H1 (cell line): Measurements from ENCODE around the gene KIAA1328. TPM values are rescaled to one million over a fixed set of nuclear protein-coding genes. Genes with fewer than 3 reads are reported as not detected.

Source experiments
- CTCF ChIA-PET: fragments of 300-600 bp; sonication (Branson Sonifier 250); formaldehyde crosslinking; loops from one replicate; lab custom pipeline; 2021; ENCODE audit not compliant: partially characterized antibody; lab: Charles Lee
- POLR2A ChIA-PET: fragments of 300-600 bp; sonication (Branson Sonifier 250); formaldehyde crosslinking; loops from one replicate; lab custom pipeline; 2021; ENCODE audit warnings: inconsistent platforms; ENCODE audit not compliant: partially characterized antibody; lab: Charles Lee
- DNase-seq, 2 experiments: peaks; one replicate each; pipeline versions ENCODE4 v3.0.0 to v3.0.0-alpha.2; 2010 to 2022; ENCODE audit warnings: low spot score in 2 of 2, low read depth in 1 of 2, mixed read lengths in 1 of 2
- FAIRE-seq: peaks from 2 replicates; lab custom pipeline; 2011; peaks lifted over from hg19 to GRCh38; lab: Jason Lieb, UNC
- H2AFZ ChIP-seq: 2 replicates; pipeline ENCODE4 v1.8.1; 2012; ENCODE audit warnings: low read length, inconsistent platforms
- H2AK5ac ChIP-seq: 2 replicates; pipeline ENCODE4 v1.6.1; 2013; ENCODE audit warnings: low read depth, low read length
- H2BK120ac ChIP-seq: replicated peaks from 2 replicates; pipeline ENCODE3; 2013; ENCODE audit warnings: low read depth, low read length, inconsistent platforms
- H2BK12ac ChIP-seq: 2 replicates; pipeline ENCODE4 v1.6.1; 2013; ENCODE audit warnings: low read depth, low read length
- H2BK15ac ChIP-seq: 2 replicates; pipeline ENCODE4 v1.6.1; 2013; ENCODE audit warnings: low read length
- H2BK20ac ChIP-seq: 2 replicates; pipeline ENCODE4 v1.6.1; 2013; ENCODE audit warnings: low read length
- H2BK5ac ChIP-seq: 2 replicates; pipeline ENCODE4 v1.6.1; 2013; ENCODE audit warnings: low read depth, low read length
- H3K14ac ChIP-seq: 2 replicates; pipeline ENCODE4 v1.6.1; 2013; ENCODE audit warnings: inconsistent platforms; ENCODE audit not compliant: insufficient read length
- H3K18ac ChIP-seq: 2 replicates; pipeline ENCODE4 v1.6.1; 2013; ENCODE audit warnings: low read length; ENCODE audit errors: extremely low read depth
- H3K23ac ChIP-seq: 2 replicates; pipeline ENCODE4 v1.6.1; 2013; ENCODE audit warnings: inconsistent platforms; ENCODE audit not compliant: insufficient read length
- H3K23me2 ChIP-seq: 2 replicates; pipeline ENCODE4 v1.6.1; 2013; ENCODE audit warnings: low read depth, low read length
- H3K27ac ChIP-seq: 2 replicates; pipeline ENCODE4 v1.6.1; 2011; ENCODE audit warnings: low read depth, low read length, inconsistent platforms
- H3K27me3 ChIP-seq, 4 experiments: replicated peaks in 1 of 4; 1 replicate in 1 of 4; 2 replicates in 3 of 4; pipeline versions ENCODE4 v1.6.1 to v1.8.1; 2011 to 2013; ENCODE audit warnings: low read length in 3 of 4, mild to moderate bottlenecking in 3 of 4, inconsistent platforms in 2 of 4, mixed read lengths in 2 of 4, moderate library complexity in 1 of 4; ENCODE audit not compliant: control insufficient read depth in 3 of 4, insufficient read depth in 3 of 4; ENCODE audit errors: extremely low read depth in 1 of 4
- H3K36me3 ChIP-seq, 4 experiments: 2 replicates each; pipeline versions ENCODE4 v1.6.1 to v1.8.1; 2011 to 2013; ENCODE audit warnings: mild to moderate bottlenecking in 4 of 4, low read length in 3 of 4, moderate library complexity in 2 of 4, control low read depth in 1 of 4, inconsistent platforms in 1 of 4; ENCODE audit not compliant: insufficient read depth in 4 of 4, control insufficient read depth in 2 of 4
- H3K4ac ChIP-seq: replicated peaks from 2 replicates; pipeline ENCODE3; 2013; ENCODE audit warnings: low read length, low read depth, mixed read lengths, inconsistent platforms; ENCODE audit not compliant: insufficient read length
- H3K4me1 ChIP-seq, 4 experiments: replicated peaks in 1 of 4; 1 replicate in 1 of 4; 2 replicates in 3 of 4; pipeline versions ENCODE4 v1.6.1 to v1.8.1; 2011 to 2013; ENCODE audit warnings: low read length in 3 of 4, inconsistent platforms in 2 of 4, mixed read lengths in 1 of 4; ENCODE audit not compliant: insufficient read depth in 4 of 4, control insufficient read depth in 3 of 4
- H3K4me2 ChIP-seq, 2 experiments: 2 replicates each; pipeline versions ENCODE4 v1.6.1 to v1.8.1; 2011 to 2013; ENCODE audit warnings: low read depth in 2 of 2, low read length in 2 of 2, control low read depth in 1 of 2, inconsistent platforms in 1 of 2, mild to moderate bottlenecking in 1 of 2; ENCODE audit not compliant: insufficient read depth in 1 of 2
- H3K4me3 ChIP-seq, 4 experiments: fragments of 200-600, 300-600 bp in 1 of 4; sonication (generic), shearing (Covaris generic), sonication (Bioruptor Twin) in 1 of 4; 2 replicates each; pipeline versions ENCODE4 v1.5.1 to v1.8.1; 2011 to 2016; ENCODE audit warnings: low read length in 4 of 4, low read depth in 3 of 4, control low read depth in 2 of 4, inconsistent platforms in 2 of 4, mild to moderate bottlenecking in 2 of 4, mixed read lengths in 1 of 4, moderate library complexity in 1 of 4; ENCODE audit not compliant: insufficient read depth in 2 of 4; ENCODE audit errors: extremely low read depth in 1 of 4
- H3K56ac ChIP-seq: replicated peaks from 2 replicates; pipeline ENCODE3; 2013; ENCODE audit warnings: low read depth, mild to moderate bottlenecking, mixed read lengths, low read length, inconsistent platforms; ENCODE audit not compliant: insufficient read length
- H3K79me1 ChIP-seq: 2 replicates; pipeline ENCODE4 v1.6.1; 2013; ENCODE audit warnings: low read depth, low read length, control low read depth
- H3K79me2 ChIP-seq, 2 experiments: 2 replicates each; pipeline versions ENCODE4 v1.6.1 to v1.8.1; 2012 to 2013; ENCODE audit warnings: low read length in 2 of 2, mild to moderate bottlenecking in 2 of 2, inconsistent platforms in 1 of 2; ENCODE audit not compliant: insufficient read depth in 2 of 2, control insufficient read depth in 1 of 2
- H3K9ac ChIP-seq, 4 experiments: replicated peaks in 1 of 4; 1 replicate in 1 of 4; 2 replicates in 3 of 4; pipeline versions ENCODE4 v1.6.1 to v1.8.1; 2011 to 2013; ENCODE audit warnings: low read depth in 3 of 4, low read length in 3 of 4, control low read depth in 2 of 4, mild to moderate bottlenecking in 2 of 4, moderate library complexity in 2 of 4, inconsistent platforms in 1 of 4; ENCODE audit errors: extremely low read depth in 1 of 4
- H3K9me3 ChIP-seq, 2 experiments: 2 replicates each; pipeline versions ENCODE4 v1.6.1 to v1.8.1; 2012 to 2013; ENCODE audit warnings: mild to moderate bottlenecking in 2 of 2, moderate library complexity in 2 of 2, control low read depth in 1 of 2, inconsistent platforms in 1 of 2, low read depth in 1 of 2, low read length in 1 of 2, mixed read lengths in 1 of 2; ENCODE audit not compliant: insufficient read depth in 2 of 2
- H4K20me1 ChIP-seq, 2 experiments: replicated peaks in 1 of 2; 2 replicates each; pipeline versions ENCODE3 to v1.8.1; 2011 to 2013; ENCODE audit warnings: inconsistent platforms in 2 of 2, low read length in 2 of 2, mild to moderate bottlenecking in 1 of 2; ENCODE audit not compliant: insufficient read depth in 2 of 2, control insufficient read depth in 1 of 2
- H4K5ac ChIP-seq: 2 replicates; pipeline ENCODE4 v1.6.1; 2013; ENCODE audit warnings: low read length, low read depth, mixed read lengths, inconsistent platforms; ENCODE audit not compliant: insufficient read length
- H4K8ac ChIP-seq: 2 replicates; pipeline ENCODE4 v1.8.0; 2013; ENCODE audit warnings: mild to moderate bottlenecking, moderate library complexity, low read length, inconsistent platforms; ENCODE audit not compliant: insufficient read depth; ENCODE audit errors: extremely low read depth
- H4K91ac ChIP-seq: replicated peaks from 2 replicates; pipeline ENCODE3; 2013; ENCODE audit warnings: low read length, mixed read lengths, inconsistent platforms; ENCODE audit not compliant: insufficient read length
- CREB1 ChIP-seq: IDR thresholded peaks from 2 replicates; pipeline ENCODE4 v1.6.1; 2012; ENCODE audit warnings: inconsistent platforms
- RAD21 ChIP-seq, 2 experiments: IDR thresholded peaks in 1 of 2; conservative IDR thresholded peaks in 1 of 2; 2 replicates each; pipeline ENCODE4 v1.6.1; 2011; ENCODE audit warnings: low read depth in 2 of 2, low read length in 2 of 2, improper control_type of control experiment in 1 of 2, inconsistent platforms in 1 of 2, mild to moderate bottlenecking in 1 of 2, moderate library complexity in 1 of 2
- TEAD4 ChIP-seq: IDR thresholded peaks from 2 replicates; pipeline ENCODE4 v1.6.1; 2012; ENCODE audit warnings: low read depth, low read length, inconsistent platforms, mixed read lengths
- WGBS, 2 experiments: shearing (Covaris generic) in 1 of 2; methylation state at CpG; one replicate each; pipeline versions ENCODE4 v1.1.6 to v1.1.7; 2013 to 2015; ENCODE audit warnings: low lambda C conversion rate in 2 of 2, mixed read lengths in 2 of 2, inconsistent platforms in 1 of 2, low coverage in 1 of 2, missing lambda C conversion rate in 1 of 2; ENCODE audit not compliant: insufficient replicate concordance in 2 of 2, insufficient coverage in 1 of 2, insufficient read length in 1 of 2; ENCODE audit errors: extremely low coverage in 1 of 2, missing lambda C conversion rate in 1 of 2; 5-methylcytosine and 5-hydroxymethylcytosine counted together
- polyA plus RNA-seq, 7 experiments: library from polyadenylated mRNA; depleted of rRNA in 3 of 7; stranded (reverse) in 5 of 7; unstranded in 2 of 7; fragments of >200 nt in 5 of 7; fragments of 200-250 nt in 2 of 7; gene quantifications; 1 replicate in 5 of 7; 2 replicates in 1 of 7; 4 replicates in 1 of 7; pipeline versions ENCODE4 v1.2.1 to v1.2.3, GENCODE V29; 2011 to 2013; ENCODE audit warnings: missing spikeins in 2 of 7, mixed read lengths in 2 of 7
- total RNA-seq: library from RNA; stranded (reverse); fragmentation: NEBNext Ultra II Directional; extraction: Animal tissue kit (Norgen Biotek cat#: 25700); gene quantifications from 2 replicates; pipeline ENCODE4 v1.2.1, GENCODE V29; 2021
- TF ChIP-seq, protein P1 (sequence below): IDR thresholded peaks from 2 replicates; pipeline ENCODE4 v1.6.1; 2011; ENCODE audit warnings: low read length, improper control_type of control experiment

Gene KIAA1328
- total and polyA plus RNA-seq, 2 of the 8 experiments (the other 6 are each of a cell fraction or from before 2014, with no cell fraction given), result 2.6 to 5.7 TPM

DNA sequence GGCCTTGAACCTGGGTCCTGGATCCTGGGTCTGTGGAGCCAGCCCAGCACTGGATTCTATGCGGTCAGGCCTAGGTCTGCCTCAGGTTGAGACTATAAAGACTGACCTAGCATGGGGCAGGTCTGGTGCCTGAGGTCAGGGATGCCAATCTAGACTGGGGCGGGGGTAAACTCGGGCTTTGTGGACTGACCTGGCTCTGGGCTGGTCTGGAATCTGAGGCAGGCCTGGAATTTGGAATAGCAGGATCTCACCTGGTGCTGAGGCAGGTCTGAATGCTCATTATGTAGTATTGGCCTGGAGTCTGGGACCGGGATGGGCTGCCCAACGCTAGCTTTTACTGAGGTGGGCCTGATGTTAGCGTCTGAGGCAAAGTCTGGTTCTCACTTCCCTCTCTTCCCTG is 256.0 kb downstream of the KIAA1328 start:
- Histone ChIP-seq H2AK5ac (no peak overlapping the region), H2BK20ac (no peak overlapping the region; the same call in 1 of the 2 replicates), H3K36me3 (no peaks in the 10 kb centered on the region), H3K9ac (no peak overlapping the region), H3K27me3 (no peaks in the 10 kb centered on the region), H4K91ac (no peak overlapping the region), H3K4ac (no peak overlapping the region), H2BK120ac (no peak overlapping the region), H3K4me3 (no peak overlapping the region), H4K20me1 (no peaks in the 10 kb centered on the region), H4K8ac (peak overlapping the region; percentile 58; the same call in 1 of the 2 replicates), H3K14ac (no peak overlapping the region), H2AFZ (peak overlapping the region; percentile 43), H3K27ac (no peak overlapping the region), H2BK15ac (no peak overlapping the region), H3K18ac (0 out of 2 replicates have a peak overlapping the region, but pooled peaks have one; percentile 39), H3K4me2 (0 out of 4 replicates have a peak overlapping the region, but pooled peaks of 1 of the 2 experiments have one; percentile 16), H3K79me2 (no peaks in the 10 kb centered on the region), H3K23ac (no peak overlapping the region), H2BK12ac (peak overlapping the region; percentile 98), H4K5ac (no peak overlapping the region), H3K79me1 (no peaks in the 10 kb centered on the region), H3K4me1 (peaks cover 2 to 6% (median 3%) of the 10 kb centered on the region in 4 experiments; a peak in 4 of 7 replicates), H2BK5ac (peak overlapping the region; percentile 91), H3K9me3 (no peaks in the 10 kb centered on the region), H3K56ac (no peak overlapping the region), H3K23me2 (no peaks in the 10 kb centered on the region; the same call in 1 of the 2 replicates)
- POLR2A ChIA-PET, result interaction anchor here (0.8 kb wide), 1 partner anchor 169 kb away, joined by 3 read pairs; no protein-coding TSS in a partner anchor
- CTCF ChIA-PET, result interaction anchor here (0.5 to 2.2 kb wide), 7 partner anchors 24 to 266 kb away, joined by 3 to 13 read pairs (median 3); no protein-coding TSS in a partner anchor
- 44% methylated on average over 6 of the region's 6 CpGs; no CpG with 5 or more reads in 1 of the 2 experiments for WGBS, 2 experiments
- FAIRE-seq, result peak; percentile 85
- peak; percentile 63 to 70 for DNase-seq
- TF ChIP-seq, protein P1, sequence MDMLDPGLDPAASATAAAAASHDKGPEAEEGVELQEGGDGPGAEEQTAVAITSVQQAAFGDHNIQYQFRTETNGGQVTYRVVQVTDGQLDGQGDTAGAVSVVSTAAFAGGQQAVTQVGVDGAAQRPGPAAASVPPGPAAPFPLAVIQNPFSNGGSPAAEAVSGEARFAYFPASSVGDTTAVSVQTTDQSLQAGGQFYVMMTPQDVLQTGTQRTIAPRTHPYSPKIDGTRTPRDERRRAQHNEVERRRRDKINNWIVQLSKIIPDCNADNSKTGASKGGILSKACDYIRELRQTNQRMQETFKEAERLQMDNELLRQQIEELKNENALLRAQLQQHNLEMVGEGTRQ, result no peak
- TF ChIP-seq RAD21 (IDR thresholded peaks at IDR 0.05 in 1 of 2, conservative IDR thresholded peaks at IDR 0.05 in 1 of 2; ENCODE audit: low read depth in 2 of 2, low read length in 2 of 2), result peak in 1 of 2 experiments; percentile 23; a peak in 1 of 4 replicates
- peak; percentile 96 for TF ChIP-seq TEAD4
- TF ChIP-seq CREB1, result 0 out of 2 replicates have a peak, but pooled peaks have one; percentile 21
